HG03558 (cell line): Measurements from ENCODE around the gene KCTD5.

Experiments used
- ATAC-seq: cut with Tn5 transposase; IDR thresholded peaks from one replicate; pipeline ENCODE4 v1.9.1; 2021; ENCODE audit warnings: moderate number of reproducible peaks; ENCODE audit not compliant: unreplicated experiment; ENCODE audit errors: extremely low read depth

KCTD5 gene

DNA sequence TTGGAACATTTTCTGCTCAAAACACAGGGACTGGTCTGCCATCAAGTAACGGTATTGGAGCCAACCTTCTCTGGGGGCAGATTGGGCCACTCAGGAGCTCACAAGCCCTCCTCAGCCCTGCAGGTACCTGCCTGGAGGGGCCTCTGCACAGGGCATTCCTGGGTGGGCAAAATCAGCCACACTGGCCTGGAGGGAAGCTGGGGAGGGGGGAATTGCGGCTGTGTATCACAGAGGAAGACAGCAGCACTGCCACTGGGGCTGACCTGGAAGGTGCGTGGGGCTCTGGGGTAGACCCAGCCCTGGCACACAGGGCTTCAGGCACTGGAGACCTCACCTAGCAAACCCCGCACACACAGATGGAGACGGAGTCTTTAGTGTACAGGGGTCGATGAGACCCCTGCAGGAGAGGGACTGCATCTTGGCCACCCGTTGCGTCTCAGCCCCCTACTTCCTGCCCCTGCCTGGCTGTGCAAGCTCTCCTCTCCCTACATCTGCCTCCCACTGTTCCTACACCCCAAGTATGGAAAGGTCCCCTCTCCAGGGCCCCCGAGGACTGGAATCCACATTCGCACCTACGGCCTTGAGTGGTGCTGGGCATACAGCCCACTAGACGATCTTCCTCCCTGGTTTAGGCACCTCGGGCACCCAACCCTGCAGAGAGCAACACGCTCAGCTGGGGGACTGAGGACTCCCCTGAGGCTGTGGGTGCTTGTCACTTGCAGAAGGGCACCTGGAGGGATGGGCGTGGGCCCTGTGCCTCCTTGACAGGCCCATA lies 63.0 kb downstream of the KCTD5 start:
- no peak for ATAC-seq

DNA sequence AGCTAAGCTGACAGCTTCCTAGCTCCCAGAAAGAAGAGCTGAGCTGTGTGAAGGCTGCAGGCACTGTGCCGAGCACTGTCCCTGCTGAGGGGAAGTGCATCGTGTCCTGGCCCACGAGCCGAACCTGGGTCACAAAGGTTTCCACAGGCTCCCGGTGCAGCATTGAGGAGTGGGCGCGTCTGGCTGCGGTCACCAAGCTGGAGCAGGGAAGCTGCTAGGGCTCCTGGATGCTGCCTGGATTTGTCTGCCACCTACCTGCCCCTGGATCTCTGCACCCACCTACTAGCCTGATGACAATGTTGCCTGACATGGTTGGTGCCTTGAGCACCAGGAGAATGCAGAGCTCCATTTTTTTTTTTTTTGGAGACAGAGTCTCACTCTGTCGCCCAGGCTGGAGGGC lies 63.6 kb downstream of the KCTD5 start:
- ATAC-seq = no peak

DNA sequence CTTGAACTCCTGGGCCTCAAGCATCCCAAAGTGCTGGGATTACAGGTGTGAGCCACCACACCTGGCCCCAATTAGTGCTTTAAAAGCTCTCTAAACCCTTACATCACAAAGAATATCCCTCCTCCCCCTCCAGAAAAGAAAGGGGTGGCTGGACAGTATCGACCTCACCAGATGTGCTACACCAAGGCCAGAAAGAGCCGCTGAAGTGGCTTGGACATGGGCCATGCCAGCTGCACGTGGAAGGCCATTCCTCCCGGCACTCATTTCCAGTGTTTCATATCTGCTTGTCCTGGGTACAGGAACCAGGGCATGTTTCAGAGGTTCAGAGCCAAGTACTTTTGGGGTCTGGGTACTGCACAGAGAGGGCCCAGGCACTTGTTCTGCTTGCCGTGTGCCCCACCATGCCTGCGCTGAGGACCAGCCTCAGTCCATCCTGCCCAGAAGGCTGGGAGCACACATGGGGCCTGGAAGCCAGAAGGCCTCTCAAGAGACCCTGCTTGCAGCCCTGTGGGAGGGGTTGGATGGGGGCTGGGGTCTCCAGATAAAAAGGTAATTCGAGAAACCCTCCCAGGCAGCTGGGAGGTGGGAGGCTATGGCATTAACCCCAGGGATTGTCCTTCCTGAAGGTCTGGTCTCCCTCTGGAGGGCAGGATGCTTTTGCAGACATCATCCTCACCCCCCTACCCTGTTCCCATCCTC lies 66.6 kb downstream of the KCTD5 start:
- no peak for ATAC-seq

DNA sequence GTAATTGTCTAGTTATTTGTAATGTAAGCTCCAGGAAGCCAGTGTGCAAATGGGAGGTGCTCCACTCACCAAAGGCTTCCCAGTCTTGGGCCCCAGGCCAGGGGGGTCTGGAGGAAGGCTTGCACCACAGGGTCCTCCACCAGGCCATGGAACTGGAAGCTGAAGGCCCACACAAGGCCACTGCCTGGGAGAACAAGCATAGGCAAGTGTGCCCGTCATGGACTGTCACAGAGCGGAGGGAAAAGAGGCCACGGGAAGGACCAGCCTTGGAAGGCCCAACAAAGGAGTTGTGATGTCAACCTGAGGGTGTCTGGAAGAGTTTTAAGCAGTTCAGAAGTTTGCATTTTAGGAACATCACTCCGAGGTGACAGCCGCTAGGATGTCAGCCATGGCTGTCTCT lies 67.2 kb downstream of the KCTD5 start:
- no peak for ATAC-seq

DNA sequence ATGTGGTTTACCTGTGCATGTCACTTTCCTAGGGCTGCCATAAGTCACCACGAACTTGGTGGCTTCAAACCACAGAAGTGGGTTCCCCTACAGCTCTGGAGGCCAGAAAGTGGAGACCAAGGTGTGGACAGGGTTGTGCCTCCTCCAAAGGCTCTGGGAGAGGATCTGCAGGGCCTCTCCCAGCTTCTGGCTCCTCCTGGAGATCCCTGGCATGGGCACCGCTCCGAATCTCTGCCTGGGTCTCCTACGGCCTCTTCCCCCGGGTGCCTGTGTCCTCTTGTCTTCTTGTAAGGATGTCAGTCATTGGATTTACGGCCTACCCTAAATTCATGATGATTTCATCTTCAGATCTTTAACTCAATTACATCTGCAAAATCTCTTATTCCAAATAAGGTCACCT lies 67.6 kb downstream of the KCTD5 start:
- no peak for ATAC-seq

DNA sequence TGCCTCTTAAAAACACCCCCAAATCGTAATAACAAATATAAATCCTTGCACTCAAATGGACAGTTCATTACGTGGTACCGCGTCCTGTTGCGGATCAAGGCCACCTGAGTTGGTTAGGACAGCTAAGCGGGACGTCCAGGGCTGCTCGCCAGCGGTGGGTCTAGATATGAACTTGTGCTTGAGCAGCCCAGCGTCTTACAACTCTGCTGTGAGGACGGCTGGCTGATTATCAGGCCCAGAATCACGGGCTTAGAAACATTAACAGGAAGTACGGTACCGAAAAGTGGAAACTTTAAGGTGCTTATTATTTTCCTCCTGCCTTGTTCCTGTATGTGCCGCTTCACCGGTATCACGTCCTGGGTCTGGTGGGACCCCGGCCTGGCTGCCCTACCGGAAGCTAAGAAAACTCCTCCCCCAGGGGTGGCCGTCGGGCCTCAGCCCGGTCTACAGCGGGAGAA lies 69.3 kb downstream of the KCTD5 start:
- no peak for ATAC-seq

DNA sequence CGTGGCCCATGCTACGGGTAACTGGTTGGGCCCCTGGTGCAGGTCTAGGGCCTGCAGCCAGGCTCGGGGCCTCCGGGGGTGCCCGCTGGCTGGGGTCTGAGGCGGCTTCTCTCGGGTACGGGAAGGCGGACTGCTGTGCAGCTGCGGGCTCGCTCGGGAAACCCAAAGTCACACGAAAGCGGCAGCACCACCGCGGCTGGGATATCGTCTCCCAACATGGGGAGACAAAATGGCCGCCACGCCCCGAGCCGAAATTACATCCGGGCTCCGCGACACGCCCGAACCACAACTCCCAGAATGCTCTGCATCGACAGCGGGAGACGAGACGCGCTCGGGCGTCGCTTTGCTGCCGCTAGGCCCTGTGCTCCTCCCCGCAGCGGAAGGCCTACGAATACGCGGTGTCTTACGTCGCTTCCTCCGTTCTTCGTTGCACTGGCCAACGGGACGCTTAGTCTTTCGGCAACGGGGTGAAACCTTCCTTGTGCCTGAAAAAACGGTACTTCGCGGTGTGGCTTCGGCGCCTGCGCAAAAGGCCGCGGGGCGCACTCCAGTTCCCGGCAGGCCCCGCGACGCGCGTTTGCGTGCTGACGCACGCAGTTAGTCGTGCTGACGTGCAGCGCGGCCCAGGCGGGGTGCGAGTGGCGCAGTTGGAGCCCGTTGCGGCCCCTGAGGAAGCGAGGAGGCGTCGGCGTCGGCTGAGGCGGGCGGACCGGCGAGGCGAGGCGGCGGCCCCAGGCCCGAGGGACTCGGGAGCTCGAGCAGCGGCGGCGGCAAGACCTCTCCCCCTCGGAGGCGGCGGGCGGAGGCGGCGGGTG lies 69.9 kb downstream of the KCTD5 start, which contains the start of gene SRRM2:
SRRM2 (plus strand) TSS at position 604 of the 815 bp plus-strand sequence. CDS start 3,727 bp downstream, outside the sequence.
- peak; percentile 69 for ATAC-seq

DNA sequence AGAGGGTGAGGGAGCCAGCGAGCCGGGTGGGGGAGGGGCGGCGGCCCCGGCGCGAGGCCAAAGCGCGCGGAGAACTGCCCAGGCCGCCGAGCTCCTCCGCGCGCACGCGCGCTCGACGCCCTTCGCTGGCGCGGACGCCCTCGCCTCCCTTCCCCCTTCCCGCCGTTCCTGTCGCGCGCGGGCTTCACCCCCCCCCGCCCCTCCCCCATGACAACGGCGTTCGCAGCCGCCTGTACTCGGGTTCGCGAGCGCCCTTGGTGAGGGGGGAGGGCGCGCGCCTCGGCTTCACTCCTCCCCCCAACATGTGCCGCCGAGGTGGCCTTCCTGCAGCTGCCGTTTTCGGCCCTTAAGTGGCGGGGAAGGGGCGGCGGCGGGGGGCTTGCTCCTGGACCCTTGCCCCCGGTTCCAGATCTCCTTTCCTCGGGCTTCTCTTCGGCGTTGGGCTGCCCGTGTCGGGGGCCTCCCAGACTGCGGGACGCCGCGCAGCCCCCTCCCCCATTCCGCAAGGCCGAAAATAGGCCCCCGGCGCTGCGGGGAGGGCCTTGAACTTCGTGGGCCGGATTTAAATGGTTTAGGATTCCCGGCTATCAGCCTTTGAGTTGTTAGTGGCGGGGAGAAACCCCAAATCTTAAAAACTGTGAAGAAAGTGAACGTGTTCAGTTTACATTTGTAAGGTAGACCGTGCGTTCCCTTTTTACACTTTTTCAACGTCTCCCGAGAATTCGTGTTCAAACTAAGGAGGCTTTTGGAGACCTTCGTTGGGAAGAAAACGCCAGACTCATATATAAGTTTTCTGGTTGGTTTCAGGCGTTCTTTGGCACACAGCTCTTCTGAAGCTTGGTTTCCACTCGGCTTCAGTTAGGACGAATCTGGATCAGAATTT lies 70.8 kb downstream of the KCTD5 start:
- no peak for ATAC-seq

DNA sequence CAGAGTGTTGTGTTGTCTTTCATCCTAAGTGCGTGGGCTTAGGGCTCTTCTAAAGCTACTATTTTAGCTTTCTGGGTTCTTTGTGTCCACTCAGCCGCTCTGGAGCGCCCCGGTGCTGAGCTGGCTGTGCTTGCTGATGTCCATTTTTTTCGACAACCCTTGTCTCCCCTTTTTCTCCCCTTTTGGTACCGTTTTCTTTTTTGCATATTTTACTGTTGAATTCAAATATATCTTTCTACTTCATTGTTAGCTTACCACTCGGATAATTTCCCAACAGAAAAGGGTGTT lies 71.4 kb downstream of the KCTD5 start:
- ATAC-seq = no peak

DNA sequence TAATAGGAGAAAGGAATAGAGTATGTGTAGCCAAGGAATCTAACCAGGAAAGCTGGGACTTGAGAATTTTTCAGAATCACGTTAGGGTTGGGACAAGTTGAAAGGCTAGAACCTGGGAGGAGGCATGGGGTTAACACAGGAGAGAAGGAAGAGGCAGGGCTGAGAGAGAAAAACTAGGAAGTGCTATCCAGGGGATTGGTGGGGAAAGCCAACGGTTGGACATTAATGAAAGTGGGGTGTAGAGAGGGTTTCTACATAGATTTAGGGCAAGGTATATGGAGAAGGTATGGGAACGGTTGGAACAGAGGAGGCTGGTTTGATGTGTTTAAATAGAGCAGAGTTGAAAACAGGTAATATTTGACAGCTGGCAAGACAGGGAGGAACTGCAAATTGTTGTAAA lies 72.8 kb downstream of the KCTD5 start:
- ATAC-seq = no peak

DNA sequence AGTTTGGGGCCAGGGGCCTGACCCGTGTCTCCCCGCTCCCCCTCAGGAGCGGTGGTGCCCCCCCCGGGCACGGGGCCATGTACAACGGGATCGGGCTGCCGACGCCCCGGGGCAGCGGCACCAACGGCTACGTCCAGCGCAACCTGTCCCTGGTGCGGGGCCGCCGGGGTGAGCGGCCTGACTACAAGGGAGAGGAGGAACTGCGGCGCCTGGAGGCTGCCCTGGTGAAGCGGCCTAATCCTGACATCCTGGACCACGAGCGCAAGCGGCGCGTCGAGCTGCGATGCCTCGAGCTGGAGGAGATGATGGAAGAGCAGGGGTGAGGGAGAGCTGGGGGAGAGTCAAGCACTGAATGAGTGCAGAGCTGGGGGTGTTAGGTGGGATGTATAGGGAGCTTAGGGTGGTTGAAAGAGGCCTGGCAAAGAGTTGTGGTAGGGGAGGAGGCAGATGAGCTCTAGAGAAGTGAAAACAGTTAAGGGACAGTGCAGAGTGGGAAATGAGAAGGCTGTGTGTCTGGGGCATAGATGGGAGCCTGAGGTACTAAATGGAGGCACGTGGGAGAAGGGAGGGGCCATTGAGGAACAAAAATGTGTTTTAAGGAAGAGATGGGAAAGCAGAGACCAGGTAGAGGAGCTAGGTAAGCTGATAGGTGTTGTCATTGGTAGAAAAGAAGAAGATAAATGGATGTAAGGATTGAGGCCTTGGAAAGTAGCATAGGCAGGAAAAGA lies 74.1 kb downstream of the KCTD5 start:
- no peak for ATAC-seq

DNA sequence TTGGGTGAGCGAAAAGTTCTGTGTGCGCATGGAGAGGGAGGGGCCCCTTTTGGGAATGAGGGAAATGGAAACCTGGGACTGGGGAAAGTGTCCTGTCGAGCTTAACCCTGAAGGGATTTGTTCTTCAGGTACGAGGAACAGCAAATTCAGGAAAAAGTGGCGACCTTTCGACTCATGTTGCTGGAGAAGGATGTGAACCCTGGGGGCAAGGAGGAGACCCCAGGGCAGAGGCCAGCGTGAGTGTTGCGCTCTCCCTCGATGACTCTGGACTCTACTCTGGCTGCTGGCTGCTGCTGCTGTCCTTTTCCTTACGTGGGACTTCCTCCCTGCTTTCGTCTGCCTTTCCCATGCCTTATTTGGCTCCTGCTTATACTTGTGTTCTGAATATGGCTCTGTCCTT lies 75.0 kb downstream of the KCTD5 start:
- ATAC-seq = no peak
